HepG2 (cell line): ENCODE measurements around the gene AP4E1. TPM values are rescaled to one million over a fixed set of nuclear protein-coding genes. Genes with fewer than 3 reads are reported as not detected.

ENCODE experiments used
- ATAC-seq: fragments of 200-7000 bp; cut with Tn5 transposase; 3 replicates; pipeline ENCODE4 v1.9.1; 2020; ENCODE audit warnings: mild to moderate bottlenecking, moderate library complexity
- BruUV-seq: library from RNA; stranded (reverse); fragments of 400-500 nt; replicated peaks from 2 replicates; lab custom pipeline; 2021; lab: Mats Ljungman, UMichigan
- CTCF ChIA-PET: fragments of 300-600 bp; formaldehyde crosslinking; extraction: SDS; loops from one replicate; lab custom pipeline; 2021; ENCODE audit warnings: low total read pairs, inconsistent platforms, low intra/inter-chr PET ratio; lab: Yijun Ruan, JAX
- POLR2A ChIA-PET: fragments of 350-600 bp; sonication (Branson Sonifier 250); formaldehyde crosslinking; loops from one replicate; lab custom pipeline; 2020; ENCODE audit warnings: antibody characterized with exemption, inconsistent platforms; lab: Yijun Ruan, JAX
- DNase-seq: peaks from one replicate; pipeline ENCODE4 v3.0.0-alpha.2; 2015; ENCODE audit warnings: low spot score
- FAIRE-seq: peaks from 3 replicates; lab custom pipeline; 2011; peaks lifted over from hg19 to GRCh38; lab: Jason Lieb, UNC
- H2AFZ ChIP-seq: one replicate; pipeline ENCODE4 v1.6.1; 2011; ENCODE audit warnings: low read length, inconsistent platforms
- H3K27ac ChIP-seq: fragments of 300-600 bp; 3 replicates; pipeline ENCODE4 v1.8.0; 2011; ENCODE audit warnings: mixed run types, mild to moderate bottlenecking, mixed read lengths, low read length, inconsistent platforms; ENCODE audit not compliant: insufficient read depth; ENCODE audit errors: extremely low read length
- H3K27me3 ChIP-seq, 2 experiments: fragments of 200-600 bp in 1 of 2; 2 replicates in 1 of 2; 3 replicates in 1 of 2; pipeline versions ENCODE4 v1.6.0 to v1.8.0; 2011; ENCODE audit warnings: low read length in 2 of 2, mild to moderate bottlenecking in 2 of 2, moderate library complexity in 2 of 2, inconsistent platforms in 1 of 2; ENCODE audit not compliant: insufficient read depth in 2 of 2, control insufficient read depth in 1 of 2
- H3K36me3 ChIP-seq, 2 experiments: fragments of 200-600 bp in 1 of 2; replicated peaks in 1 of 2; 2 replicates in 1 of 2; 3 replicates in 1 of 2; pipeline versions ENCODE4 v1.5.1 to v1.8.0; 2011; ENCODE audit warnings: low read length in 2 of 2, inconsistent platforms in 1 of 2; ENCODE audit not compliant: insufficient read depth in 2 of 2, control insufficient read depth in 1 of 2
- H3K4me1 ChIP-seq: 2 replicates; pipeline ENCODE4 v1.5.1; 2012; ENCODE audit warnings: low read length, inconsistent platforms; ENCODE audit not compliant: insufficient read depth
- H3K4me2 ChIP-seq: 2 replicates; pipeline ENCODE4 v1.6.0; 2011; ENCODE audit warnings: low read depth, low read length, inconsistent platforms
- H3K4me3 ChIP-seq, 3 experiments: fragments of 200-600 bp in 1 of 3; sonication (generic), shearing (Covaris generic) in 1 of 3; replicated peaks in 1 of 3; 2 replicates each; pipeline ENCODE4 v1.5.1; 2011 to 2016; ENCODE audit warnings: low read length in 3 of 3, inconsistent platforms in 2 of 3, low read depth in 2 of 3, mild to moderate bottlenecking in 2 of 3, control low read depth in 1 of 3, mixed read lengths in 1 of 3; ENCODE audit not compliant: insufficient read depth in 1 of 3
- H3K79me2 ChIP-seq: one replicate; pipeline ENCODE4 v1.6.1; 2011; ENCODE audit warnings: low read length, inconsistent platforms; ENCODE audit not compliant: insufficient read depth
- H3K9ac ChIP-seq: 2 replicates; pipeline ENCODE4 v1.6.0; 2011; ENCODE audit warnings: mild to moderate bottlenecking, low read depth, low read length, inconsistent platforms; ENCODE audit not compliant: insufficient read depth
- H3K9me3 ChIP-seq: 2 replicates; pipeline ENCODE4 v1.5.1; 2012; ENCODE audit warnings: mild to moderate bottlenecking, low read length
- H4K20me1 ChIP-seq: 2 replicates; pipeline ENCODE4 v1.6.0; 2011; ENCODE audit warnings: inconsistent platforms, mild to moderate bottlenecking, low read length, moderate library complexity; ENCODE audit not compliant: insufficient read depth
- CENPT ChIP-seq: sonication (generic); formaldehyde crosslinking; IDR thresholded peaks from 2 replicates; pipeline ENCODE4 v1.8.0; 2022; ENCODE audit warnings: low read depth, mild to moderate bottlenecking, moderate library complexity, missing genetic modification reagents
- HIC2 ChIP-seq: sonication (generic); formaldehyde crosslinking; IDR thresholded peaks from 2 replicates; pipeline ENCODE4 v1.9.0; 2022; ENCODE audit warnings: low read depth, missing genetic modification reagents
- TAF1 ChIP-seq: sonication (generic); formaldehyde crosslinking; IDR thresholded peaks from 2 replicates; pipeline ENCODE4 v1.4.0; 2020; ENCODE audit warnings: missing genetic modification reagents
- XBP1 ChIP-seq: sonication (generic); formaldehyde crosslinking; IDR thresholded peaks from 2 replicates; pipeline ENCODE4 v1.5.0; 2020; ENCODE audit warnings: missing genetic modification reagents
- ZNF160 ChIP-seq: sonication (generic); formaldehyde crosslinking; IDR thresholded peaks from 2 replicates; pipeline ENCODE4 v1.8.0; 2022; ENCODE audit warnings: mild to moderate bottlenecking, inconsistent platforms, missing genetic modification reagents
- ZNF280B ChIP-seq: sonication (generic); formaldehyde crosslinking; IDR thresholded peaks from 2 replicates; pipeline ENCODE4 v1.5.0; 2020; ENCODE audit warnings: missing genetic modification reagents, mild to moderate bottlenecking, borderline replicate concordance
- ZNF280D ChIP-seq: sonication (generic); formaldehyde crosslinking; IDR thresholded peaks from 2 replicates; pipeline ENCODE4 v1.5.1; 2020; ENCODE audit warnings: mild to moderate bottlenecking, missing genetic modification reagents
- ZNF598 ChIP-seq: sonication (generic); formaldehyde crosslinking; IDR thresholded peaks from 2 replicates; pipeline ENCODE4 v1.5.1; 2020; ENCODE audit warnings: mild to moderate bottlenecking, missing genetic modification reagents, borderline replicate concordance
- ZNF687 ChIP-seq: sonication (generic); formaldehyde crosslinking; IDR thresholded peaks from 2 replicates; pipeline ENCODE4 v1.5.1; 2020; ENCODE audit warnings: mild to moderate bottlenecking, missing genetic modification reagents, moderate library complexity
- ZNF737 ChIP-seq: sonication (generic); formaldehyde crosslinking; IDR thresholded peaks from 2 replicates; pipeline ENCODE4 v1.5.0; 2020; ENCODE audit warnings: missing genetic modification reagents, mild to moderate bottlenecking, borderline replicate concordance
- ZNF850 ChIP-seq: sonication (generic); formaldehyde crosslinking; conservative IDR thresholded peaks from 2 replicates; pipeline ENCODE4 v1.9.0; 2021; ENCODE audit warnings: mild to moderate bottlenecking, missing genetic modification reagents
- WGBS: methylation state at CpG from one replicate; pipeline ENCODE4 v1.1.6; 2017; ENCODE audit warnings: low lambda C conversion rate; 5-methylcytosine and 5-hydroxymethylcytosine counted together
- in situ Hi-C: cut with HindIII; loops from 2 replicates; pipeline ENCODE4 v1.10.0; 2017; ENCODE audit warnings: low pct_unique_long_range_greater_than_20kb; ENCODE audit not compliant: extremely low pct_ligation_motif_present
- intact Hi-C: fragments of 100-400 bp; cut with micrococcal nuclease; formaldehyde crosslinking; loops from one replicate; pipeline ENCODE4 v1.10.0; 2022; ENCODE audit not compliant: unreplicated experiment
- polyA plus RNA-seq, 8 experiments: library from polyadenylated mRNA; depleted of rRNA in 3 of 8; stranded (reverse) in 7 of 8; unstranded in 1 of 8; fragments of >200 nt; fragmentation: Illumina TruSeq in 4 of 8; extraction: Trizol in 4 of 8; gene quantifications; 2 replicates each; pipeline versions ENCODE4 v1.2.1 to v1.2.3, GENCODE V29; 2011 to 2016; ENCODE audit warnings: low read depth in 4 of 8, missing spikeins in 1 of 8, mixed read lengths in 1 of 8; ENCODE audit not compliant: insufficient read depth in 1 of 8
- total RNA-seq, 5 experiments: library from RNA; depleted of rRNA; stranded (reverse); fragments of >200 nt; fragmentation: Illumina TruSeq; extraction: Trizol; gene quantifications; 2 replicates each; pipeline ENCODE4 v1.2.3, GENCODE V29; 2016; ENCODE audit warnings: low read depth in 1 of 5

Gene AP4E1
- total and polyA plus RNA-seq, 2 of the 13 experiments (the other 11 are each of a cell fraction or from before 2014, with no cell fraction given), result 2.2 to 7.8 TPM

GRCh38 chr15:51038162-51038973 lies 129.9 kb downstream of the AP4E1 start:
- ChIA-PET POLR2A (interaction anchor here (1.0 to 1.3 kb wide), 2 partner anchors 9 to 22 kb away, joined by 3 to 5 read pairs; no protein-coding TSS in a partner anchor), CTCF (no interaction called here)
- no peaks in the 10 kb centered on the region for H3K36me3 ChIP-seq
- peak overlapping the region; percentile 68 for H3K9ac ChIP-seq
- no peak overlapping the region for H3K27ac ChIP-seq
- intact Hi-C loops, result no loop called here
- H3K4me2 ChIP-seq, result peak overlapping the region; percentile 96
- ATAC-seq (peak; percentile 93), FAIRE-seq (no peak), DNase-seq (peak; percentile 16)
- H3K4me1 ChIP-seq, result peaks cover 32% of the 10 kb centered on the region
- H3K79me2 ChIP-seq, result peaks cover 35% of the 10 kb centered on the region
- in situ Hi-C loops, result no loop called here
- no peaks in the 10 kb centered on the region for H3K9me3 ChIP-seq
- peak overlapping the region; percentile 69 to 77 (median 74) for H3K4me3 ChIP-seq
- H4K20me1 ChIP-seq, result no peaks in the 10 kb centered on the region
- no peak overlapping the region for H2AFZ ChIP-seq
- BruUV-seq, result no TSS peak
- 25% methylated on average over 6 of the region's 7 CpGs for WGBS
- H3K27me3 ChIP-seq, result no peaks in the 10 kb centered on the region; a peak in 1 of 5 replicates
- TF ChIP-seq ZNF737 (CRISPR knock-in tag), result no peak
- TF ChIP-seq ZNF687 (CRISPR knock-in tag), result peak; percentile 63
- 0 out of 2 replicates have a peak, but pooled peaks have one; percentile 35 for TF ChIP-seq CENPT (CRISPR knock-in tag)
- TF ChIP-seq HIC2 (CRISPR knock-in tag), result peak; percentile 67; the same call in 1 of the 2 replicates
- no peak for TF ChIP-seq ZNF850 (CRISPR knock-in tag)
- TF ChIP-seq TAF1, result 0 out of 2 replicates have a peak, but pooled peaks have one; percentile 18
- TF ChIP-seq ZNF160 (CRISPR knock-in tag), result no peak
- peak; percentile 52; the same call in 1 of the 2 replicates for TF ChIP-seq ZNF598 (CRISPR knock-in tag)
- TF ChIP-seq XBP1 (CRISPR knock-in tag), result no peak
- TF ChIP-seq ZNF280D, result no peak
- 0 out of 2 replicates have a peak, but pooled peaks have one; percentile 25 for TF ChIP-seq ZNF280B (CRISPR knock-in tag)
